Endothelial cell of umbilical vein (primary cell): ENCODE data around the gene AGPAT2. TPM values are rescaled to one million over a fixed set of nuclear protein-coding genes. Genes with fewer than 3 reads are reported as not detected.

Source experiments
- BruUV-seq: library from RNA; stranded (reverse); fragments of 400-500 nt; replicated peaks from 2 replicates; lab custom pipeline; 2021; lab: Mats Ljungman, UMichigan
- CTCF ChIA-PET: fragments of 300-600, 350-600 bp; sonication (Branson Sonifier 250); formaldehyde crosslinking; loops from one replicate; lab custom pipeline; 2021; ENCODE audit warnings: antibody characterized with exemption, inconsistent platforms; lab: Charles Lee
- POLR2A ChIA-PET: fragments of 300-600, 350-600 bp; sonication (Branson Sonifier 250); formaldehyde crosslinking; loops from one replicate; lab custom pipeline; 2021; ENCODE audit warnings: antibody characterized with exemption, inconsistent platforms; lab: Charles Lee
- DNase-seq: peaks from one replicate; pipeline ENCODE4 v3.0.0-alpha.2; 2011; ENCODE audit warnings: low read depth, low spot score
- FAIRE-seq: peaks from 2 replicates; lab custom pipeline; 2011; peaks lifted over from hg19 to GRCh38; lab: Jason Lieb, UNC
- H2AFZ ChIP-seq: 2 replicates; pipeline ENCODE4 v1.6.0; 2012; ENCODE audit warnings: low read depth, low read length, control low read depth, inconsistent platforms
- H3K27ac ChIP-seq: 2 replicates; pipeline ENCODE4 v1.5.1; 2011; ENCODE audit warnings: low read depth, mild to moderate bottlenecking, control low read depth, low read length, moderate library complexity; ENCODE audit not compliant: insufficient read depth
- H3K27me3 ChIP-seq, 2 experiments: 2 replicates each; pipeline versions ENCODE4 v1.6.0 to v1.6.1; 2011; ENCODE audit warnings: low read length in 2 of 2, mixed read lengths in 1 of 2; ENCODE audit not compliant: control insufficient read depth in 2 of 2, insufficient read depth in 2 of 2
- H3K36me3 ChIP-seq, 2 experiments: 2 replicates in 1 of 2; 3 replicates in 1 of 2; pipeline ENCODE4 v1.5.1; 2011; ENCODE audit warnings: low read length in 2 of 2, mild to moderate bottlenecking in 1 of 2, moderate library complexity in 1 of 2; ENCODE audit not compliant: control insufficient read depth in 2 of 2, insufficient read depth in 2 of 2; ENCODE audit errors: extremely low read depth in 1 of 2
- H3K4me1 ChIP-seq: 3 replicates; pipeline ENCODE4 v1.5.1; 2011; ENCODE audit warnings: mild to moderate bottlenecking, low read length; ENCODE audit not compliant: control insufficient read depth, insufficient read depth; ENCODE audit errors: extremely low read depth
- H3K4me2 ChIP-seq: 2 replicates; pipeline ENCODE4 v1.6.1; 2011; ENCODE audit warnings: low read length, control low read depth, mixed read lengths; ENCODE audit not compliant: insufficient read depth
- H3K4me3 ChIP-seq, 3 experiments: fragments of 200-600 bp in 1 of 3; sonication (generic), shearing (Covaris generic) in 1 of 3; replicated peaks in 1 of 3; 2 replicates each; pipeline ENCODE4 v1.5.1; 2011 to 2016; ENCODE audit warnings: control low read depth in 3 of 3, low read length in 3 of 3, mild to moderate bottlenecking in 2 of 3, inconsistent platforms in 1 of 3, low read depth in 1 of 3, moderate library complexity in 1 of 3; ENCODE audit not compliant: insufficient read depth in 1 of 3
- H3K79me2 ChIP-seq: 2 replicates; pipeline ENCODE4 v1.6.0; 2012; ENCODE audit warnings: low read length, inconsistent platforms; ENCODE audit not compliant: control insufficient read depth, insufficient read depth
- H3K9ac ChIP-seq: replicated peaks from 2 replicates; pipeline ENCODE3; 2011; ENCODE audit warnings: low read length, control low read depth; ENCODE audit not compliant: insufficient read depth; ENCODE audit errors: extremely low read depth
- H3K9me1 ChIP-seq: replicated peaks from 3 replicates; pipeline ENCODE4 v1.6.0; 2011; ENCODE audit warnings: mild to moderate bottlenecking, low read length; ENCODE audit not compliant: control insufficient read depth, insufficient read depth; ENCODE audit errors: extremely low read depth
- H3K9me3 ChIP-seq: replicated peaks from 2 replicates; pipeline ENCODE4 v1.5.1; 2012; ENCODE audit warnings: low read length, inconsistent platforms; ENCODE audit not compliant: control insufficient read depth, insufficient read depth
- H4K20me1 ChIP-seq: replicated peaks from 2 replicates; pipeline ENCODE3; 2011; ENCODE audit warnings: mild to moderate bottlenecking, low read length; ENCODE audit not compliant: control insufficient read depth, insufficient read depth; ENCODE audit errors: extremely low read depth
- CTCF ChIP-seq, 2 donors: IDR thresholded peaks; 1 replicate in 1 of 2; 2 replicates in 1 of 2; pipeline ENCODE4 v1.5.1; 2011; ENCODE audit warnings: low read length in 2 of 2, mild to moderate bottlenecking in 2 of 2, moderate library complexity in 2 of 2, control low read depth in 1 of 2, inconsistent platforms in 1 of 2, low read depth in 1 of 2; ENCODE audit not compliant: insufficient read depth in 1 of 2; ENCODE audit errors: extremely low read depth in 1 of 2
- FOS ChIP-seq: IDR thresholded peaks from 2 replicates; pipeline ENCODE4 v1.6.1; 2011; ENCODE audit warnings: mild to moderate bottlenecking, low read length, moderate library complexity, borderline replicate concordance; ENCODE audit not compliant: insufficient read depth
- GATA2 ChIP-seq: IDR thresholded peaks from 2 replicates; pipeline ENCODE4 v1.7.0; 2011; ENCODE audit warnings: low read depth, mild to moderate bottlenecking, moderate library complexity, mixed read lengths, low read length; ENCODE audit not compliant: insufficient read length, insufficient read depth
- JUN ChIP-seq: IDR thresholded peaks from 2 replicates; pipeline ENCODE4 v1.6.1; 2011; ENCODE audit warnings: borderline replicate concordance, low read depth; ENCODE audit not compliant: insufficient read length, insufficient read depth
- POLR2A ChIP-seq: IDR thresholded peaks from 2 replicates; pipeline ENCODE4 v1.6.1; 2012; ENCODE audit warnings: low read depth, mild to moderate bottlenecking, control low read depth, low read length
- POLR2AphosphoS5 ChIP-seq: IDR thresholded peaks from 2 replicates; pipeline ENCODE4 v1.6.1; 2012; ENCODE audit warnings: low read depth, mild to moderate bottlenecking, control low read depth, low read length, moderate library complexity; ENCODE audit not compliant: insufficient read depth
- dilution Hi-C: fragments of 300-500 bp; cut with MboI; formaldehyde crosslinking; loops from one replicate; pipeline ENCODE4 v1.15.0; 2019; ENCODE audit warnings: low sequenced_read_pairs; ENCODE audit not compliant: extremely low pct_ligation_motif_present
- intact Hi-C: fragments of 100-400 bp; cut with micrococcal nuclease; formaldehyde crosslinking; loops from one replicate; pipeline ENCODE4 v1.10.0; 2022
- polyA plus RNA-seq, 4 experiments: library from polyadenylated mRNA; depleted of rRNA in 3 of 4; stranded (reverse) in 3 of 4; unstranded in 1 of 4; fragments of >200 nt; gene quantifications; 2 replicates each; pipeline versions ENCODE4 v1.2.1 to v1.2.3, GENCODE V29; 2011 to 2012; ENCODE audit warnings: missing spikeins in 1 of 4
- total RNA-seq: library from RNA; stranded (reverse); gene quantifications from 2 replicates; pipeline ENCODE4 v1.2.3, GENCODE V29; 2021

The AGPAT2 gene
- total and polyA plus RNA-seq, 2 donors (not counting 3 experiments of a cell fraction or from before 2014, with no cell fraction given) = 45.5 to 55.3 TPM

GRCh38 chr9:136627703-136628102 is 59.6 kb downstream of the AGPAT2 start:
- H3K79me2 ChIP-seq = no peaks in the 10 kb centered on the region
- no peak overlapping the region for H3K9ac ChIP-seq
- no peak overlapping the region for H3K27ac ChIP-seq
- ChIA-PET POLR2A (no interaction called here), CTCF (interaction anchor here (1.4 to 7.3 kb wide), 4 partner anchors 40 to 141 kb away, joined by 4 to 261 read pairs (median 32); no protein-coding TSS in a partner anchor)
- no peaks in the 10 kb centered on the region for H4K20me1 ChIP-seq
- H3K4me1 ChIP-seq = peaks cover 12% of the 10 kb centered on the region
- no TSS peak for BruUV-seq
- FAIRE-seq (no peak), DNase-seq (no peak)
- no peaks in the 10 kb centered on the region for H3K9me3 ChIP-seq
- no peak for TF ChIP-seq FOS
- no peak for TF ChIP-seq POLR2AphosphoS5
- no peak for TF ChIP-seq JUN
- TF ChIP-seq GATA2 = no peak
- no peak for TF ChIP-seq POLR2A
- no peak overlapping the region for H2AFZ ChIP-seq
- dilution Hi-C loops (no loop called here), intact Hi-C loops (no loop called here)
- no peak overlapping the region for H3K4me2 ChIP-seq
- no peak overlapping the region for H3K4me3 ChIP-seq
- no peaks in the 10 kb centered on the region for H3K36me3 ChIP-seq
- no peaks in the 10 kb centered on the region for H3K27me3 ChIP-seq
- no peaks in the 10 kb centered on the region for H3K9me1 ChIP-seq

- Histone ChIP-seq H4K20me1 (no peaks in the 10 kb centered on the region), H3K9me3 (no peaks in the 10 kb centered on the region), H3K36me3 (no peaks in the 10 kb centered on the region), H3K4me1 (peaks cover 12% of the 10 kb centered on the region), H3K4me2 (no peak overlapping the region), H2AFZ (no peak overlapping the region), H3K4me3 (no peak overlapping the region), H3K27me3 (no peaks in the 10 kb centered on the region), H3K9me1 (no peaks in the 10 kb centered on the region), H3K79me2 (no peaks in the 10 kb centered on the region), H3K27ac (no peak overlapping the region), H3K9ac (no peak overlapping the region)
- ChIA-PET CTCF (interaction anchor here (1.1 to 7.3 kb wide), 5 partner anchors 63 to 140 kb away, joined by 3 to 261 read pairs (median 8); no protein-coding TSS in a partner anchor), POLR2A (interaction anchor here (1.3 kb wide), 1 partner anchor 13 kb away, joined by 4 read pairs; no protein-coding TSS in a partner anchor)
- dilution Hi-C loops = no loop called here
- no TSS peak for BruUV-seq
- FAIRE-seq (no peak), DNase-seq (no peak)
- intact Hi-C loops = no loop called here
- TF ChIP-seq CTCF (IDR thresholded peaks at IDR 0.05; ENCODE audit: extremely low read depth in 1 of 2, insufficient read depth in 1 of 2, low read depth in 1 of 2, low read length in 2 of 2) (peak in 1 of 2 donors; percentile 0), POLR2AphosphoS5 (no peak)
These were observed 60.3 kb downstream of the AGPAT2 start for GRCh38 chr9:136626740-136627642.
